HepG2 (cell line): Measurements from ENCODE around the gene MGST1. TPM values are rescaled to one million over a fixed set of nuclear protein-coding genes. Genes with fewer than 3 reads are reported as not detected.

Source experiments
- ARID2 ChIP-seq: sonication (generic); formaldehyde crosslinking; IDR thresholded peaks from 2 replicates; pipeline ENCODE4 v1.8.1; 2022; ENCODE audit warnings: mild to moderate bottlenecking, missing genetic modification reagents, borderline replicate concordance
- CBX5 ChIP-seq: sonication (generic); formaldehyde crosslinking; IDR thresholded peaks from 2 replicates; pipeline ENCODE4 v1.4.0; 2020; ENCODE audit warnings: missing genetic modification reagents, borderline replicate concordance
- HES4 ChIP-seq: sonication (generic); formaldehyde crosslinking; IDR thresholded peaks from 2 replicates; pipeline ENCODE4 v1.9.0; 2021; ENCODE audit warnings: mild to moderate bottlenecking, missing genetic modification reagents, borderline replicate concordance
- MXI1 ChIP-seq: IDR thresholded peaks from 3 replicates; pipeline ENCODE4 v1.6.1; 2012; ENCODE audit warnings: low read depth, low read length, inconsistent platforms, borderline replicate concordance
- MYC ChIP-seq: sonication (generic); formaldehyde crosslinking; IDR thresholded peaks from 2 replicates; pipeline ENCODE4 v1.9.0; 2021; ENCODE audit warnings: missing genetic modification reagents, borderline replicate concordance
- RORA ChIP-seq: sonication (generic); formaldehyde crosslinking; IDR thresholded peaks from 2 replicates; pipeline ENCODE4 v1.5.0; 2020; ENCODE audit warnings: mild to moderate bottlenecking, missing genetic modification reagents, moderate library complexity
- SMAD1 ChIP-seq: sonication (generic); formaldehyde crosslinking; IDR thresholded peaks from 2 replicates; pipeline ENCODE4 v1.4.0; 2020; ENCODE audit warnings: missing genetic modification reagents, low read depth, mild to moderate bottlenecking, borderline replicate concordance
- TCF7 ChIP-seq: sonication (generic); IDR thresholded peaks from 2 replicates; pipeline ENCODE4 v1.6.1; 2016; ENCODE audit warnings: antibody characterized with exemption, low read depth
- TEAD2 ChIP-seq: sonication (generic); formaldehyde crosslinking; IDR thresholded peaks from 2 replicates; pipeline ENCODE4 v1.9.0; 2021; ENCODE audit warnings: missing genetic modification reagents
- ZHX1 ChIP-seq: sonication (generic); formaldehyde crosslinking; IDR thresholded peaks from 2 replicates; pipeline ENCODE4 v1.8.1; 2022; ENCODE audit warnings: low read depth, mild to moderate bottlenecking, missing genetic modification reagents
- ZNF12 ChIP-seq: sonication (generic); formaldehyde crosslinking; IDR thresholded peaks from 2 replicates; pipeline ENCODE4 v1.5.0; 2020; ENCODE audit warnings: missing genetic modification reagents
- ZNF253 ChIP-seq: sonication (generic); formaldehyde crosslinking; IDR thresholded peaks from 2 replicates; pipeline ENCODE4 v1.8.0; 2022; ENCODE audit warnings: mild to moderate bottlenecking, missing genetic modification reagents, borderline replicate concordance
- ZNF407 ChIP-seq: sonication (generic); formaldehyde crosslinking; IDR thresholded peaks from one replicate; pipeline ENCODE4 v1.5.1; 2020; ENCODE audit warnings: mild to moderate bottlenecking, missing genetic modification reagents; ENCODE audit errors: not compliant biosample characterization
- ZNF644 ChIP-seq: IDR thresholded peaks from 2 replicates; pipeline ENCODE4 v1.6.1; 2016; ENCODE audit warnings: low read depth
- polyA plus RNA-seq, 8 experiments: library from polyadenylated mRNA; depleted of rRNA in 3 of 8; stranded (reverse) in 7 of 8; unstranded in 1 of 8; fragments of >200 nt; fragmentation: Illumina TruSeq in 4 of 8; extraction: Trizol in 4 of 8; gene quantifications; 2 replicates each; pipeline versions ENCODE4 v1.2.1 to v1.2.3, GENCODE V29; 2011 to 2016; ENCODE audit warnings: low read depth in 4 of 8, missing spikeins in 1 of 8, mixed read lengths in 1 of 8; ENCODE audit not compliant: insufficient read depth in 1 of 8
- total RNA-seq, 5 experiments: library from RNA; depleted of rRNA; stranded (reverse); fragments of >200 nt; fragmentation: Illumina TruSeq; extraction: Trizol; gene quantifications; 2 replicates each; pipeline ENCODE4 v1.2.3, GENCODE V29; 2016; ENCODE audit warnings: low read depth in 1 of 5
- TF ChIP-seq, protein P1 (sequence below): IDR thresholded peaks from 2 replicates; pipeline ENCODE4 v1.6.1; 2018; ENCODE audit warnings: missing genetic modification reagents, mild to moderate bottlenecking, missing compliant biosample characterization
- TF ChIP-seq, protein P2 (sequence below): sonication (generic); formaldehyde crosslinking; IDR thresholded peaks from 2 replicates; pipeline ENCODE4 v1.4.0; 2020; ENCODE audit warnings: mild to moderate bottlenecking, missing genetic modification reagents

The MGST1 gene
- total and polyA plus RNA-seq, 2 of the 13 experiments (the other 11 are each of a cell fraction or from before 2014, with no cell fraction given), result 119 to 152 TPM

GRCh38 chr12:16347391-16348298 is at the start of gene MGST1 (continued):
- no peak for TF ChIP-seq ZNF253 (CRISPR knock-in tag)
- TF ChIP-seq ZNF407, result no peak
- TF ChIP-seq ZNF644 (CRISPR knock-in tag), result no peak
- TF ChIP-seq ZHX1 (CRISPR knock-in tag), result no peak
- TF ChIP-seq ARID2, result peak; percentile 84
- TF ChIP-seq, protein P1, sequence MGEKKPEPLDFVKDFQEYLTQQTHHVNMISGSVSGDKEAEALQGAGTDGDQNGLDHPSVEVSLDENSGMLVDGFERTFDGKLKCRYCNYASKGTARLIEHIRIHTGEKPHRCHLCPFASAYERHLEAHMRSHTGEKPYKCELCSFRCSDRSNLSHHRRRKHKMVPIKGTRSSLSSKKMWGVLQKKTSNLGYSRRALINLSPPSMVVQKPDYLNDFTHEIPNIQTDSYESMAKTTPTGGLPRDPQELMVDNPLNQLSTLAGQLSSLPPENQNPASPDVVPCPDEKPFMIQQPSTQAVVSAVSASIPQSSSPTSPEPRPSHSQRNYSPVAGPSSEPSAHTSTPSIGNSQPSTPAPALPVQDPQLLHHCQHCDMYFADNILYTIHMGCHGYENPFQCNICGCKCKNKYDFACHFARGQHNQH (CRISPR knock-in tag), result no peak
- TF ChIP-seq RORA (CRISPR knock-in tag), result no peak
- 0 out of 2 replicates have a peak, but pooled peaks have one; percentile 48 for TF ChIP-seq HES4
- TF ChIP-seq CBX5 (CRISPR knock-in tag), result no peak
- peak; percentile 89 for TF ChIP-seq MYC (CRISPR knock-in tag)
- TF ChIP-seq, protein P2, sequence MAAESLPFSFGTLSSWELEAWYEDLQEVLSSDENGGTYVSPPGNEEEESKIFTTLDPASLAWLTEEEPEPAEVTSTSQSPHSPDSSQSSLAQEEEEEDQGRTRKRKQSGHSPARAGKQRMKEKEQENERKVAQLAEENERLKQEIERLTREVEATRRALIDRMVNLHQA (CRISPR knock-in tag), result no peak
- TF ChIP-seq SMAD1 (CRISPR knock-in tag), result no peak
- no peak for TF ChIP-seq TEAD2 (CRISPR knock-in tag)
- no peak; the same call in 1 of the 2 replicates for TF ChIP-seq ZNF12
- TF ChIP-seq MXI1, result no peak; the same call in 2 of the 3 replicates
- TF ChIP-seq TCF7, result no peak
